SK-N-SH treated with all-trans-retinoic acid at 6 μM for 48 hours (cell line): Measurements from ENCODE around the gene NAT14.
"Not testable (repeated sequence)": the region's sequence is repeated elsewhere in the genome, so short reads cannot be mapped to it uniquely, and the experiment has no call there.

Source experiments
- ARNTL ChIP-seq: fragments of 450-650 bp; formaldehyde crosslinking; IDR thresholded peaks from 2 replicates; pipeline ENCODE4 v1.5.0; 2020; ENCODE audit warnings: low read depth, mild to moderate bottlenecking, moderate library complexity, borderline replicate concordance
- BACH2 ChIP-seq: fragments of 250-450 bp; sonication (Bioruptor Pico); IDR thresholded peaks from 2 replicates; pipeline ENCODE4 v1.9.0; 2021; ENCODE audit warnings: mild to moderate bottlenecking, borderline replicate concordance
- PATZ1 ChIP-seq: fragments of 250-450 bp; sonication (Bioruptor Pico); IDR thresholded peaks from 2 replicates; pipeline ENCODE4 v1.8.0; 2020; ENCODE audit warnings: mild to moderate bottlenecking, moderate library complexity, borderline replicate concordance
- TSHZ2 ChIP-seq: fragments of 250-450 bp; sonication (Bioruptor Pico); IDR thresholded peaks from 2 replicates; pipeline ENCODE4 v1.5.0; 2020; ENCODE audit warnings: mild to moderate bottlenecking, moderate library complexity
- ZFP3 ChIP-seq: fragments of 250-450 bp; sonication (Bioruptor Pico); IDR thresholded peaks from 2 replicates; pipeline ENCODE4 v1.5.0; 2020; ENCODE audit warnings: mild to moderate bottlenecking, moderate library complexity

- not testable (repeated sequence) for TF ChIP-seq PATZ1, BACH2, ZFP3, TSHZ2, ARNTL (CRISPR knock-in tag)
Observed at GRCh38 chr19:55534280-55534679, 49.3 kb downstream of the NAT14 start.
